CD1c-positive myeloid dendritic cell (primary cell): ENCODE measurements around the gene PLAC9.
"Not testable (repeated sequence)": the region's sequence is repeated elsewhere in the genome, so short reads cannot be mapped to it uniquely, and the experiment has no call there.

Experiments used
- DNase-seq: peaks from one replicate; pipeline ENCODE4 v3.0.0-alpha.2; 2016; ENCODE audit errors: extremely low spot score

PLAC9 gene, protein sequence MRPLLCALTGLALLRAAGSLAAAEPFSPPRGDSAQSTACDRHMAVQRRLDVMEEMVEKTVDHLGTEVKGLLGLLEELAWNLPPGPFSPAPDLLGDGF

GRCh38 chr10:80132299-80133139, at the start of gene PLAC9:
TSS of gene PLAC9 (plus strand) at chr10:80132730. CDS start at chr10:80132763, 33 bp downstream.
- DNase-seq, result no peak

- DNase-seq, result no peak
Observed at GRCh38 chr10:80090121-80090520, 42.4 kb upstream of the PLAC9 start.

- DNase-seq, result no peak
Observed at GRCh38 chr10:80094231-80094630, 38.3 kb upstream of the PLAC9 start.

GRCh38 chr10:80098272-80098671, 34.3 kb upstream of the PLAC9 start:
- DNase-seq, result not testable (repeated sequence)

DNA sequence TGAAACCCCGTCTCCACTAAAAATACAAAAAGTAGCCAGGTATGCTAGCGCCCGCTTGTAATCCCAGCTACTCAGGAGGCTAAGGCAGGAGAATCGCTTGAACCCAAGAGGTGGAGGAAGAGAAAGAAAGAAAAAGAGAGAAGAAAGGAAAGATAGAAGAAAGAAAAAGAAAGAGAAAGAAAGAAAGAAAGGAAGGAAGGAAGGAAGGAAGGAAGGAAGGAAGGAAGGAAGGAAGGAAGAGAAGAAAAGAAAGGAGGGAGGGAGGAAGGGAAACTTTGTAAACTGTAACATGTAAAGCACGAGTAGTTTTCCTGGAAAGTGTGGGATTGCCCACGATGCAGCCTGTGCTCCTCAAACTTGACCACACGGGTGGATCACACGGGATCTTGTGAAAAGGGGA, 33.2 kb upstream of the PLAC9 start:
- DNase-seq, result not testable (repeated sequence)

DNA sequence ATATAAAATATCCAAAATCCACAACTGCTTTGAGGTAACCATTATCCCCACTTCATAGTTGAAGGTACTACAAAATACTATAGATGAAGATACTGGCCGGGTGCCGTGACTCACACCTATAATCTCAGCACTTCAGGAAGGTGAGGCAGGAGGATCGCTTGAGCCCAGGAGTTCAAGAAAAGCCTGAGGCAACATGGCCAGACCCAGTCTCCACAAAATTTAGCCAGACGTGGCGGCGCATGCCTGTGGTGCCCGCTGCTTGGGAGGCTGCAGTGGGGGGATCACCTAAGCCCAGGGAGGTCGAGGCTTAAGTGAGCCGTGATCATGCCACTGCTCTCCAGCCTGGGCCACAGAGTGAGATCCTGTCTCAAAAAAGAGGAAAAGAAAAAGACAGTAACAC, 32.4 kb upstream of the PLAC9 start:
- DNase-seq, result no peak

DNA sequence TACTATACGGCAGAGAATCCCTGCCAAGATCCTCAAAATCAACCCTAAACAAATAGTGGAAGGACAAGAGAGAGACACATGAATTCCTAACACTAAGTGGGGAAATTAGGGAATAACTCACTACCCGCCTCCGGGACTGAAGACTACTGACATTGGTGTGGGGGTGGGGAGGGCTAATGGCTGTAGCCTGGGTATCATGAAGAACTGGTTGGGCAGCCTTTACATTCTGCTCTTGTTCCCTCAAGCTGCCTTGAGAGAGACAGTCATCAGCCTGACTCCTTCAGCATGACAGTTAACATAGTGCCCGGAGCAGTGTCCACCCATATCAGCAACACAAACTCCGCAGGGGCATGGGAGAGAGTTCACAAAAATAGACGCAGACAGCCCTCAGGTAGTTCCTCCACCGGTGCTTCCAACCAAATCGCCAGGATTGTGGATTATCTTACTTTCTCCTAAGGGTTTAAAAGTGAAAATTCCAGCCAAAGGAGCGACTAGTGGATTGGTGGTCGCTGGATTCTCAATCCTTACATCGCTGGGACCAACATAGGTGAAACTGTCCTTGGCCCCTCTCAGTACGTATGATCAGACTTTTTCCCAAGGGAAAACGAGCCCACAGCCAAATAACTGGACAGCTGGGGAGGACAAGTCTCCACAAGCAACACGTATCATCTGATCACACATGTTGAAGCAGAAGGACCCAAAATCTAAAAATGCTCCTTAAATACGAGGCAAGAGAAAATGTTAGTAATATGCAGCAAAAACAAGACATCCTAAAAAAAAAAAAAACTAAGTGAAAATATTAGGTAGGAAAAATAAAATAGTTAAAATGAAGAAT, 31.5 kb upstream of the PLAC9 start:
- no peak for DNase-seq

GRCh38 chr10:80104066-80104926, 28.2 kb upstream of the PLAC9 start:
- DNase-seq, result no peak

- DNase-seq, result no peak
Observed at GRCh38 chr10:80108576-80109239, 23.8 kb upstream of the PLAC9 start.

DNA sequence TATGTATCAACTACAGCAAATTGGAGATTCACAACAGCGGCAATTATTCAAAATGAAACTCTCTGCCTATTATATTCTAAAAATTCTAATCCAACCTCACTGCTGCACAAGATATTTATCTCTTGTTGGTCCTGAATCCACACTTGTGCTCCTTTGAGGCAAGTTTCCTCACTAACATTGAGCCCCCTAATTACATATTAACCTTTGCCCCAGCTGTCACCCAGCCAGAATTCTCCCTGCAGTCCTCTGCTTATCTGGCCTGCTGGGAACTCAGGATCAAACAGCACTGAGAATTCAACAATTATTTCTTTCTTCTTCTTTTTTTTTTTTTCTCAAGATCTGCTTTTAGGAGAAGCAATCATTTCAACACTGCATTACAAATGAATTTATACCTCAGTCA, 21.5 kb upstream of the PLAC9 start:
- DNase-seq, result no peak

- no peak for DNase-seq
Observed at GRCh38 chr10:80118669-80119068, 13.9 kb upstream of the PLAC9 start.

- no peak for DNase-seq
Observed at GRCh38 chr10:80122110-80122710, 10.3 kb upstream of the PLAC9 start.

- DNase-seq, result no peak
Observed at GRCh38 chr10:80122746-80123145, 9.8 kb upstream of the PLAC9 start.

- DNase-seq, result no peak
Observed at GRCh38 chr10:80126876-80127275, 5.7 kb upstream of the PLAC9 start.

- DNase-seq, result no peak
Observed at GRCh38 chr10:80131499-80131901, 1.0 kb upstream of the PLAC9 start.

DNA sequence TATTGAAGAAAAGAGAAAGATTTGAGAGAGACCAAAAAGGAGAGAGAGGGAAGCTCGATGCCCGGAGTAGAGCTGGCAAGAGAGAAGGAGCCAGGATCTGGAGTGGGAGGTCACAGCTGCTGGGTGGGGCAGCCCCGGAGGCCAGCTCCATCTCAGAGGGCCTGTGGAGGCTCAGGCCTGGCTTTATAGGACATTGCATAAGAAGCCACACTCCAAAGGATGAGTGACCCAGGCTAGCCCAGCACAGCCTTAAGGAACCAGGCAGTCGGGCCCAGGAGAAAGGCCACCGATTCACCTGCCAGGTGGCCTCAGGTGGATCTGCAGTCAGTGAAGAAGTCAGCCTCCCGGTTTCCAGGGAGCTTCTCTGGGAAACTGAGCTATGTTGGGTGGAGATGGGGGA, 676 bp downstream of the PLAC9 start:
- DNase-seq, result no peak

DNA sequence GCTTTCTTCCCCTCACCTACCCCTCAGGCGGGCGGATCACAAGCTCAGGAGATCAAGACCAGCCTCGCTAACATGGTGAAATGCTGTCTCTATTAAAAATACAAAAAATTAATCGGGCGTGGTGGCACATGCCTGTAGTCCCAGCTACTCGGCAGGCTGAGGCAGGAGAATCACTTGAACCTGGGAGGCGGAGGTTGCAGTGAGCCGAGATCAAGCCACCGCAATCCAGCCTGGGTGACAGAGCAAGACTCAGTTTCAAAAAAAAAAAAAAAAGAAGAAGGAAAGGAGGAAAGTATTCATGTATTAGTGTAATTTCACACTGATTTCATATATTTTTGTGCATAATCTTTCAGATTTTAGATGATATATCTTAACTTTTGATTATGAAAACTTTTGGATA, 1.2 kb downstream of the PLAC9 start:
- DNase-seq, result not testable (repeated sequence)

GRCh38 chr10:80136134-80136571, 3.6 kb downstream of the PLAC9 start:
- DNase-seq, result no peak

GRCh38 chr10:80137031-80137862, 4.7 kb downstream of the PLAC9 start:
- no peak for DNase-seq

GRCh38 chr10:80137920-80138319, 5.4 kb downstream of the PLAC9 start:
- DNase-seq, result no peak
